HL-60/S4 treated with retinoic acid at 250 ng/mL for 4 days and 3 days (cell line): ENCODE results near the gene C19orf85.
"Not testable (repeated sequence)": the region's sequence is repeated elsewhere in the genome, so short reads cannot be mapped to it uniquely, and the experiment has no call there.

Experiments
- in situ Hi-C: fragments of 300-500 bp; cut with MboI; formaldehyde crosslinking; loops from 2 replicates; pipeline ENCODE4 v1.7.0; 2022; ENCODE audit warnings: low sequenced_read_pairs

Gene C19orf85

GRCh38 chr19:55464662-55465054 lies at the start of gene C19orf85:
C19orf85 (minus strand) TSS chr19:55464751; CDS start chr19:55464554, 197 bp downstream.
- in situ Hi-C loops, result no loop called here

- in situ Hi-C loops, result no loop called here
Measured at GRCh38 chr19:55508120-55508519, 43.6 kb upstream of the C19orf85 start.

GRCh38 chr19:55504981-55505380 lies 40.4 kb upstream of the C19orf85 start:
- in situ Hi-C loops, result no loop called here

GRCh38 chr19:55504252-55504603 lies 39.7 kb upstream of the C19orf85 start:
- in situ Hi-C loops, result no loop called here

GRCh38 chr19:55503502-55504251 lies 39.1 kb upstream of the C19orf85 start:
- in situ Hi-C loops, result no loop called here

GRCh38 chr19:55503157-55503501 lies 38.6 kb upstream of the C19orf85 start:
- in situ Hi-C loops, result no loop called here

GRCh38 chr19:55502197-55502952 lies 37.8 kb upstream of the C19orf85 start:
- in situ Hi-C loops, result no loop called here

- in situ Hi-C loops, result no loop called here
Measured at GRCh38 chr19:55500368-55500952, 35.9 kb upstream of the C19orf85 start.

- in situ Hi-C loops, result no loop called here
Measured at GRCh38 chr19:55498246-55498840, 33.8 kb upstream of the C19orf85 start.

GRCh38 chr19:55497763-55498162 lies 33.2 kb upstream of the C19orf85 start:
- in situ Hi-C loops, result no loop called here

GRCh38 chr19:55496820-55497219 lies 32.3 kb upstream of the C19orf85 start:
- in situ Hi-C loops, result not testable (repeated sequence)

GRCh38 chr19:55495646-55496349 lies 31.2 kb upstream of the C19orf85 start:
- in situ Hi-C loops, result no loop called here

GRCh38 chr19:55494172-55494761 lies 29.7 kb upstream of the C19orf85 start:
- in situ Hi-C loops, result no loop called here

GRCh38 chr19:55493645-55494171 lies 29.2 kb upstream of the C19orf85 start:
- in situ Hi-C loops, result no loop called here

- in situ Hi-C loops, result no loop called here
Measured at GRCh38 chr19:55493052-55493644, 28.6 kb upstream of the C19orf85 start.

GRCh38 chr19:55492362-55492944 lies 27.9 kb upstream of the C19orf85 start:
- in situ Hi-C loops, result no loop called here

- in situ Hi-C loops, result no loop called here
Measured at GRCh38 chr19:55491546-55492360, 27.2 kb upstream of the C19orf85 start.

- in situ Hi-C loops, result no loop called here
Measured at GRCh38 chr19:55490478-55491432, 26.2 kb upstream of the C19orf85 start.
